Gastroesophageal sphincter (tissue), 3 donors: ENCODE data around the gene IAH1.

Source experiments
- CTCF ChIP-seq, 4 experiments: fragments of 200-600 bp in 2 of 4; fragments of 450-650 bp in 2 of 4; sonication (generic) in 1 of 4; IDR thresholded peaks; one replicate each; pipeline ENCODE4 v1.5.1; 2017 to 2019; ENCODE audit warnings: antibody characterized with exemption in 4 of 4, mild to moderate bottlenecking in 2 of 4, moderate library complexity in 2 of 4
- EP300 ChIP-seq: sonication (generic); formaldehyde crosslinking; IDR thresholded peaks from one replicate; pipeline ENCODE4 v1.6.1; 2017; ENCODE audit warnings: antibody characterized with exemption, mild to moderate bottlenecking
- POLR2A ChIP-seq, 2 donors: fragments of 450-650 bp; IDR thresholded peaks; one replicate each; pipeline ENCODE4 v1.6.1; 2017; ENCODE audit warnings: antibody characterized with exemption in 2 of 2, mild to moderate bottlenecking in 2 of 2, moderate library complexity in 1 of 2
- POLR2AphosphoS5 ChIP-seq: sonication (generic); formaldehyde crosslinking; IDR thresholded peaks from one replicate; pipeline ENCODE4 v1.6.1; 2017; ENCODE audit warnings: antibody characterized with exemption

- TF ChIP-seq CTCF (IDR thresholded peaks at IDR 0.05) (no peak), POLR2A (IDR thresholded peaks at IDR 0.05) (no peak), POLR2AphosphoS5 (no peak), EP300 (no peak)
Observed at GRCh38 chr2:9508931-9509330, 34.6 kb downstream of the IAH1 start.
